HG02571 (cell line): ENCODE measurements around the gene CAMK2B.

Experiments used
- ATAC-seq: cut with Tn5 transposase; IDR thresholded peaks from one replicate; pipeline ENCODE4 v1.9.1; 2021; ENCODE audit warnings: mild to moderate bottlenecking, moderate library complexity; ENCODE audit not compliant: unreplicated experiment

CAMK2B gene

DNA sequence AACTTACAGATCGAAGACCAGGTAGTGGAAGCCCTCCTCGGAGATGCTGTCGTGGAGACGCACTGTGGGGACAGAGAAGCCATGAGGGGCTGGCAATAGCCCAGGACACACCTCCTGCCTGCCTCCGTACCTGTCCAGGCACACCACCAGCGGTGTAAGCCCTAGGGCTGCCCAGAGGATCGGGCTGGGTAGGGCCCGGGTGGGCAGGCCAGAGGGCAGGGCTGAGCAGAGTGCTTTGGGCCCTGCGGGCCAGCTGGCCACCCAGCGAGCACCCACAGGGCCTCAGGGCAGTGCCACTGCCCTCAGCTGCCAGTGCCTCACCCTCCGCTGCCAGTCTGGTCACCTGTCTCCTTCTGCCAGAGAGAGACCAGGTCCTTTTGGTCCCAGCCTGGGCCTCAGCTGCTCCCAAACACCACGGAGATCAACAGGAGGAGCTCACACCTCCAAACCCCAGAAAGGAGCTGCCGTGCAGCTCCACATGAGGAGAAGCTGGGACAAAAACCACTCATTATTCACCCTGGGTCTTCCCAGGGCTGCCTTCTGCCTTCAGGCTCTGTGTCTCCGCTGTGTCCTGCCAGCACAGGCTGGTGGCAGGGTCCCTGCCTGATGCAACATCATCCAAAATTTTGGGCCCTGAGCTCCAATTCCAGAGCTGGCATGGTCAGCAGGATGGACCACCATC lies 66.4 kb downstream of the CAMK2B start:
- no peak for ATAC-seq

DNA sequence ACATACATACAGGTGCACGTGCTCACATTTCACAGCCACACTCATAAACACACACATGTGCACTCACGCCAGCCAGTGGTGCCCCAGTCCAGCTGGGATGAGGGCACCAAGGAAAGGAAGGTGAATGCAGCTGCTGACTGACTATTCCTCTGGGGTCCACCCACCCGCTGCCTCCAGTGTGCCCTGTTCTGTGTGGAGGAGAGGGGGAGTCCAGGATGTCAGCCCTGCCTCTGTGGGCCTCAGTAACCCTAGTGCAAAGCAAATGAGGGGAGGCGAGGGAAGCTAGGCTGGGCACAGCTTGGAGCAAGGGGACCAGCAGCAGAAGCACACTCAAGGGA lies 67.0 kb downstream of the CAMK2B start:
- ATAC-seq, result no peak

DNA sequence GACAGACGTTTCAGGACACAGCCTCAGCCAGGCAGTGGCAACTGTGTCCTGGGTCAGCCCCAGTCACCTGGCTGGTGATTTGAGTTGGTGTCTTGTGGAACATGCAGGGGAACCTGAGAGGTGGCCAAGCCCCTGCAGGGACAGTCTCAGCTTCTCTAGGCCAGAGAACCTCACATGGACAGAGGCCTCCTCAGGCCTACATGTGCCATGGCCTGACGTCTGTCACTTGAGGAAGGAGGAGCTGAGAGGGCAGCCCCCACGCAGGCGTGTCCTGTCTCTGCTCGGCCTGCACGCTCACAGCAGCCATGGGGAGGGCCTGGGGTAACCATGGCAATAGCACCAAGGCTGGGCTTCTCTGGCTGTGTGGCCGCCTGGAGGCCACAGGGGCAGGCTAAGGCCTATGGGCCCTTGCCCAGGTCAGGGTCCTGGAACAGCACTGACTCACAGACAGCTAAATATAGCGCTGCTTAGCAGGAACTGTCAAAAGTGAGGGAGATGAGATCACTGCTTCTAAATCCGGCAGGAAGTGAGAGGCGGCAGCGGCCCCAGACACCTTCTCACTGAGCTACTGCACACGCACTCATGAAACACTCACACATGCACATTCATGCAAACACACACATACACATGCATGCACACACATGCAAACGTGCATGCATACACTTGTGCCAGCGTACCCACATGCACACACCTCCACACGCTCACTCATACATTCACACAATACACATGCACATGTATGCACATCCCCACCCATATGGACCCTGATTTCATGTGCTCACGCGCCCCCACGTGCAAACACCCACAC lies 67.6 kb downstream of the CAMK2B start:
- ATAC-seq, result peak; percentile 90

GRCh38 chr7:44257213-44257612 lies 68.2 kb downstream of the CAMK2B start:
- no peak for ATAC-seq

GRCh38 chr7:44256459-44256858 lies 68.9 kb downstream of the CAMK2B start:
- ATAC-seq, result no peak

DNA sequence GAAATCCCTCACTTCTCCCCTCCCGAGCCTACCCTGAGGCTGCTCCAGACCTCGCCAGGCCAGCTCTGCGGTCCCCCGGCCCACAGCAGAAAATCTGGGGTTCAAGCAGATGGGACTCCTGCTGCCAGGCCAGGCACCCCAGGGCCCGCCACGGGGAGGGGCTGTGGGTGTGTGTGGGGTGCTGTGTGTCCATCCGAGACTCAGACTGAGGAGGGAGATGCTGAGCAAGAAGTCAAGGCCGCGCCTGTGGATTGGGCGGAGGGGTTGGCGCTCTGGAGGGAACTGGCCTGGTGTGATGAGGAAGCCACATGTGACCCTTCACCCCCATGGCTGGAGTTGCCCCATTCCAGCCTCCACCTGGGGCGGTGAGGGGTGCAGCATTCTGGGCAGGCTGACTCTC lies 73.5 kb downstream of the CAMK2B start:
- ATAC-seq, result no peak

DNA sequence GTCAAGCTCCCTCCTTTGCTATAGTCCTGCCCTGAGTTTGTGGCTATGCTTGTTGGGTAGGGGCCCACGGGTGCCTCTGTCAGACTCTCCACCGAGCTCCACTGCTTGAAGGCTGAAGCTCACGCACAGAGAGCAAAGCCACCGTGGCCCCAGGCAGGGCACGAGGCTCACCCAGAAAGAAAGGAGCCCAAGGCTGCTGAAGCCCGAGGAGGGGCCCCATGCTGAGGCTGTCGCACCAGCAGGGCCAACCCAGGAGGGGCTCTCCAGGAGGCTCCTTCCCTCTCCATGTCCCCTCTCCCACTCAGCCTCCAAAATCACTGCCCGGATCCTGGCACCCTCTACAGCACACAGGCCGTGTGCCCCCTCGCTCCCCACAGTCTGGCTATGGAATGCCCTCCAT lies 74.1 kb downstream of the CAMK2B start:
- no peak for ATAC-seq

- no peak for ATAC-seq
Observed at GRCh38 chr7:44249639-44250234, 75.7 kb downstream of the CAMK2B start.

DNA sequence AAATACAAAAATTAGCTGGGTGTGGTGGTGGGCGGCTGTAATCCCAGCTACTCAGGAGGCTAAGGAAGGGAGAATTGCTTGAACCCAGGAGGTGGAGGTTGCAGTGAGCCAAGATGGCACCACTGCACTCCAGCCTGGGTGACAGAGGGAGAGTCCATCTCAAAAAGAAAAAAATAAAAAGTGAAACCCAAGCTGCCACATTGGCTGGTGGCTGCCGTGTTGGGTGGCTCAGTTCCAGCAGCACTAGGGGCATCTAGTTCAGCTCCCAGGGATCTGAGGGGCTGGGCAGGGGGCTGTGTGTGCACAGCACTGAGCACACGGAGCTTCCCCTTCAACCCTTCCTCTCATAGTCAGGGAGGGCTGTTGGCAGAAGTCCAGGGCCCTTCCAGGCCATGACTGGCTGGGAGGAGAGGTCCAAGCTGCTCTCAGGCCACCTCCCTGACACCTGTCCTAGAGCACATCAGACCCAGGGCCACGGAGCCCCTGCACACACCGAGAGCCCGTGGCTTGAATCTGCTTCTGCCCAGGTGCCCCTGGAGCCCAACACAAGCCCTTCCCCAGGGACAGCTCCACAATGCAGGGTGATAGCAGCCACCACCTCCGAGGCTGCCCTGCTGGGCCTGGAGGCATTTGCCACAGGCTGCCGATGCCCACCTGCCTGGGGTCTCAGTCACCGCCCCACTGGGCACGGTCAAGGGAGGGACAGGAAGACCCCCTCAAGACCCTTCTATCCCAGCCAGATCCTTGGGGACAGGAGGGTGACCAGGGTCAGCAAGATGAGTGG lies 77.3 kb downstream of the CAMK2B start:
- no peak for ATAC-seq

DNA sequence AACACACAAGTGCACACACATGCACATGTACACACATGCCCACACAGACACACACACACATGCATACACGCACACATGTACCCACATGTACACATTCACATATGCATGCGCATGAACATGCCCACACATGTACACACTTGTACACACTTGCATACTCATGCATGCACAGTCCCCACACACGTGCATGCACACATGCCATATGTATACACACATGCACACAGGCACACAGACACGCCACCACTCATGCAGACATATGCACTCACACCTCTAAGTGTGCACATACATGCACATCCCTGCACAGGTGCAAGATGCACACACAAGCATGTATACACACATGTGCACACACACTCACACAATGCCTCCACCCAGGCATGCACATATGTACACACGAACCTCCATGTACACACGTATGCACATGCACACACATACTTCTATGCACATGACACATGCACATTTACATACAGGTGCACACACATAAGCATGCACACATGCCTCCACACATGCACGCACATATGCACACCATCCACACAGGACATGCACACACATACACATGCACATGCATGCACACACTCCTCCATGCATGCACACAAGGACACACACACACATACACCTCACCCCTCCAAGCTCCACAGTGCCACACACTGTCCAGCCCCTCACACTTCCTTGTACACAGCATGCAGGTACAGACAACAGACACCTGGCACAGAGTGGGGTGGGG lies 78.8 kb downstream of the CAMK2B start:
- no peak for ATAC-seq

- no peak for ATAC-seq
Observed at GRCh38 chr7:44244282-44244681, 81.1 kb downstream of the CAMK2B start.

GRCh38 chr7:44242091-44242490 lies 83.3 kb downstream of the CAMK2B start:
- ATAC-seq, result no peak

- ATAC-seq, result peak; percentile 63
Observed at GRCh38 chr7:44240983-44241510, 84.3 kb downstream of the CAMK2B start.

GRCh38 chr7:44240376-44240775 lies 85.0 kb downstream of the CAMK2B start:
- no peak for ATAC-seq

DNA sequence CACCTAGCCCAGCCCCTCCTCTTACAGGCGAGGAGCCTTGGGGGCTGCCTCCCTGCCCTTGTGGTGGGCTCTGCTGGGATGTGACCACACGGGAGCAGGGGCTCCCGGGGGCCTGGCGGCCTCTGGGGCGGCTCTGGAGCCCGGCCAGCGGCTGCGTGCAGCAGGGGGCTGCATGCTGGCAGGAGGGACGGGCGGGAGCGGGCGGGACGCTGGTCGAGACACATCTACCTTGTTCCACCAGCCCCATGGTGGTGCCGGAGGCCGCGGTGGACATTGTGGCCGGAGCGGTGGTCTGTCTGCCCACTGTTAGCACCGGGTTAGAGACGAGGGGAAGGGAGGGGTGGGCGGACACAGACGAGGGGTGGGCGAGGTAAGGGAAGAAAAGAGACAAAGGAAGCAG lies 86.0 kb downstream of the CAMK2B start:
- ATAC-seq, result no peak

- ATAC-seq, result no peak
Observed at GRCh38 chr7:44238116-44238695, 87.2 kb downstream of the CAMK2B start.

DNA sequence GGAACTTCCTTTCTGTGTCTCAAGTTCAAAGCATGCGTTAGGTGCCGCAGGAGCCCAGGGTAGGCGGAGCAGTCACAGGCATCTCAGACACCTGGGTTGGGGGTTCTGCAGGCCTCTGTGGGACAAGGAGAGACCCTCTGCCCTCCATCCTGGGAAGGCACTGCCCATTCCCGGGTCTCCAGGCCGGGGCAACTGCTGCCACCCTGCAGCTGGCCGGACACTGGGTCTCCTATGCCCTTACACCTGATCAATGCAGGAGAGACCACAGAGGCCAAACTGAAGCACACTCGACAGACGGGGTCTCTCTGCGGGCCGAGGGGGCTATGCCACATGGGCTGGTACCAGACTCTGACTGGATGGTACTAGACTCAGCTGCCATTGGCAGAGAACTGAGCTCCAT lies 87.7 kb downstream of the CAMK2B start:
- ATAC-seq, result no peak

DNA sequence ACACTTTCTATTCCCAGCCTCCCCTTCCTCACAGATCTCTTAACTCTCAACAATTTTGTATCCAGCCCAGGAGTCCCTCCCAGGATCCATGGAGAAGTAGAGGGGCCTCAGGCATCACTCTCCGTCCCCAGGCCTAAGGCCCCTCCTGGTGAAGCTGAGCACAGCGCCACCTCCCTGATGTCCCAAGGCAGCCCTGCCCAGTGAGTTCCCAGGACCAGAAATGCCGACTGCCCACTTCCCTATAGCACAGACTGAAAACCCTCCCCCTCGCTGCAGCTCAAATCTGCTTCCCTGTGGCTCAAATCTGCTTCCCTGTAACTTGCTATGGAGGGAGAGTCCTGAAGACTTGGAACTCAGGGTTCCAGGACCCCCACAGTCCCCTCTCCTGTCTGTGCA lies 89.1 kb downstream of the CAMK2B start:
- ATAC-seq, result no peak

DNA sequence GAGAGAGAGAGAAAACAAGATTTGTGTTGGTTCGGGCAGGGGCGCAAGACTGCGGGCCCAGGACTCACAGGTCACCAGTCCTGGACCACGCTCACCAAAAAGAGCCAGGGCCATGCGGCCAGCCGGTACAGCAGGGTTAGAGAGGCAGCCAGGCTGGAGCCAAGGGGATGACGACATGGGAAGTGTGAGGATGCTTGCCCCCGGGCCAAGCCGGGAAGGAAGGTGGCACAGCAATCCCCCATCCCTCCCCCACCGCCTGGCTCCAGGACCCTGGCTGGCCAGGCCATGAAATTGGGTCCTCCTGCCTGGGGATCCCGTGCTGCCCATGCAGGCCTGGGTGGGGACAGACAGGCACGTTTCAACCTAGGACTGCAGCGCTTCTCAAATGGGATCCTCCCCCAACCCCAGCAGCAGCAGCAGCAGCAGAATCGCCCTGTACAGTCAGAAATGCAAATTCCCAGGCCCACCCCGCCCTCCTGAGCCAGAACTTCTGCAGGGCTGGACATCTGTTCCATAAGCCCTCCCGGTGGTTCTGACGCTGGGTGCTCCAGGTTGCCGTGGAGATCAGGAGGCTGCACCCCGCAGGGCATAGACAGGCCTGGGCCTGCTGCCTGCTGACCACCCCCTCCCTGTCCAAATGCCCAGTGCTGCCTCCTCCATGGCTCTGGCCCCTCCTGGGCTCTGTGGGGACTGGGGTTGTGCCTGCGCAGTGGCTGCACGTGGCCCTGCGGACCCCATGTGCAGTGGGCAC lies 89.6 kb downstream of the CAMK2B start:
- no peak for ATAC-seq

DNA sequence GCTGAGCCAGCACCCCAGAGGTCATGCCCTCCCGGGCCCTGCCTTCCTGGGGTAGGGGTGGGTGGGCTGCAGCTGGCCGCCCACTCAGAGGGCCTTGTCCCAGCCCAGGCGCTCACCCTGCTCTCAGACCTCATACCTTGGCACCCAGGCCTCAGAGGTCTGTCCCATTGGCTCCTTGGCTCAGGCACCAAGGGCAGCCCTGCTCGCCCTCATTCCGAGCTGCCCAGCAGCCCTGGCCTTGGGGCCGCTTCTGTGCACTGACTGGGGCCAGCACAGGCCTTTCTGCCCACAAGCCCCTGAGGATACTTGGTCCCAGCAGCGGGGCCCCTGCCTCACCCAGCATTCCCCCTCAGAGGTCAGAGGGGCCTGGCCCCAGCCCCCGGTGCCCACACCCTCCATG lies 90.3 kb downstream of the CAMK2B start:
- ATAC-seq, result no peak
